HepG2 (cell line): ENCODE results near the gene MLC1. TPM values are rescaled to one million over a fixed set of nuclear protein-coding genes. Genes with fewer than 3 reads are reported as not detected.

ENCODE experiments used
- AHR ChIP-seq: IDR thresholded peaks from 2 replicates; pipeline ENCODE4 v1.6.1; 2018; ENCODE audit warnings: missing genetic modification reagents, missing compliant biosample characterization
- DRAP1 ChIP-seq: IDR thresholded peaks from 2 replicates; pipeline ENCODE4 v1.6.1; 2016; ENCODE audit warnings: missing genetic modification reagents, missing compliant biosample characterization
- ESRRA ChIP-seq: sonication (generic); formaldehyde crosslinking; IDR thresholded peaks from 2 replicates; pipeline ENCODE4 v1.5.1; 2020; ENCODE audit warnings: mild to moderate bottlenecking, low read depth, missing genetic modification reagents
- FOXK1 ChIP-seq: sonication (generic); formaldehyde crosslinking; IDR thresholded peaks from 2 replicates; pipeline ENCODE4 v1.4.0; 2020; ENCODE audit warnings: low read depth, missing genetic modification reagents, borderline replicate concordance
- GPN1 ChIP-seq: sonication (generic); formaldehyde crosslinking; IDR thresholded peaks from 2 replicates; pipeline ENCODE4 v1.5.1; 2020; ENCODE audit warnings: missing genetic modification reagents, borderline replicate concordance
- HNRNPK ChIP-seq: fragments of 200-400 bp; formaldehyde crosslinking; IDR thresholded peaks from 2 replicates; pipeline ENCODE4 v1.6.1; 2018; ENCODE audit warnings: low read length, low read depth, moderate library complexity, mild to moderate bottlenecking; ENCODE audit not compliant: poor library complexity, severe bottlenecking
- HNRNPUL1 ChIP-seq: fragments of 200-400 bp; formaldehyde crosslinking; IDR thresholded peaks from 2 replicates; pipeline ENCODE4 v1.6.1; 2017; ENCODE audit warnings: low read depth, mild to moderate bottlenecking, low read length, moderate library complexity
- KMT2A ChIP-seq: sonication (generic); formaldehyde crosslinking; IDR thresholded peaks from 2 replicates; pipeline ENCODE4 v1.4.0; 2020; ENCODE audit warnings: missing genetic modification reagents
- PAF1 ChIP-seq: IDR thresholded peaks from 2 replicates; pipeline ENCODE4 v1.6.1; 2016; ENCODE audit warnings: missing genetic modification reagents, missing compliant biosample characterization
- PHF20 ChIP-seq: sonication (generic); formaldehyde crosslinking; IDR thresholded peaks from 2 replicates; pipeline ENCODE4 v1.5.0; 2020; ENCODE audit warnings: mild to moderate bottlenecking, missing genetic modification reagents
- TCF7 ChIP-seq: sonication (generic); IDR thresholded peaks from 2 replicates; pipeline ENCODE4 v1.6.1; 2016; ENCODE audit warnings: antibody characterized with exemption, low read depth
- U2AF1 ChIP-seq: fragments of 200-400 bp; formaldehyde crosslinking; optimal IDR thresholded peaks from 2 replicates; pipeline ENCODE3; 2017; ENCODE audit warnings: mild to moderate bottlenecking, low read depth, low read length
- ZBTB26 ChIP-seq: IDR thresholded peaks from 2 replicates; pipeline ENCODE4 v1.6.1; 2016; ENCODE audit warnings: missing compliant biosample characterization, missing genetic modification reagents, borderline replicate concordance
- ZFP36 ChIP-seq: fragments of 150-350 bp; IDR thresholded peaks from 2 replicates; pipeline ENCODE4 v1.6.1; 2018; ENCODE audit warnings: borderline replicate concordance, low read length, low read depth; ENCODE audit not compliant: partially characterized antibody
- ZNF510 ChIP-seq: sonication (generic); formaldehyde crosslinking; IDR thresholded peaks from 2 replicates; pipeline ENCODE4 v1.4.0; 2020; ENCODE audit warnings: low read depth, mild to moderate bottlenecking, missing genetic modification reagents
- ZNF841 ChIP-seq: sonication (generic); formaldehyde crosslinking; IDR thresholded peaks from 2 replicates; pipeline ENCODE4 v1.8.1; 2023; ENCODE audit warnings: missing genetic modification reagents, borderline replicate concordance
- polyA plus RNA-seq, 8 experiments: library from polyadenylated mRNA; depleted of rRNA in 3 of 8; stranded (reverse) in 7 of 8; unstranded in 1 of 8; fragments of >200 nt; fragmentation: Illumina TruSeq in 4 of 8; extraction: Trizol in 4 of 8; gene quantifications; 2 replicates each; pipeline versions ENCODE4 v1.2.1 to v1.2.3, GENCODE V29; 2011 to 2016; ENCODE audit warnings: low read depth in 4 of 8, missing spikeins in 1 of 8, mixed read lengths in 1 of 8; ENCODE audit not compliant: insufficient read depth in 1 of 8
- total RNA-seq, 5 experiments: library from RNA; depleted of rRNA; stranded (reverse); fragments of >200 nt; fragmentation: Illumina TruSeq; extraction: Trizol; gene quantifications; 2 replicates each; pipeline ENCODE4 v1.2.3, GENCODE V29; 2016; ENCODE audit warnings: low read depth in 1 of 5
- TF ChIP-seq, protein P1 (sequence below): sonication (generic); formaldehyde crosslinking; conservative IDR thresholded peaks from 2 replicates; pipeline ENCODE4 v1.4.0; 2020; ENCODE audit warnings: missing genetic modification reagents
- TF ChIP-seq, protein P2 (sequence below): IDR thresholded peaks from 2 replicates; pipeline ENCODE4 v1.6.1; 2018; ENCODE audit warnings: missing genetic modification reagents
- TF ChIP-seq, protein P3 (sequence below): sonication (generic); formaldehyde crosslinking; IDR thresholded peaks from 2 replicates; pipeline ENCODE4 v1.5.0; 2020; ENCODE audit warnings: missing genetic modification reagents
- TF ChIP-seq, protein P4 (sequence below), 2 experiments: sonication (generic) in 1 of 2; formaldehyde crosslinking in 1 of 2; IDR thresholded peaks; 2 replicates each; pipeline versions ENCODE4 v1.4.0 to v1.6.1; 2016 to 2020; ENCODE audit warnings: borderline replicate concordance in 1 of 2, low read depth in 1 of 2, mild to moderate bottlenecking in 1 of 2, missing genetic modification reagents in 1 of 2

MLC1 gene
- total and polyA plus RNA-seq, 2 of the 13 experiments (the other 11 are each of a cell fraction or from before 2014, with no cell fraction given) = not detected

DNA sequence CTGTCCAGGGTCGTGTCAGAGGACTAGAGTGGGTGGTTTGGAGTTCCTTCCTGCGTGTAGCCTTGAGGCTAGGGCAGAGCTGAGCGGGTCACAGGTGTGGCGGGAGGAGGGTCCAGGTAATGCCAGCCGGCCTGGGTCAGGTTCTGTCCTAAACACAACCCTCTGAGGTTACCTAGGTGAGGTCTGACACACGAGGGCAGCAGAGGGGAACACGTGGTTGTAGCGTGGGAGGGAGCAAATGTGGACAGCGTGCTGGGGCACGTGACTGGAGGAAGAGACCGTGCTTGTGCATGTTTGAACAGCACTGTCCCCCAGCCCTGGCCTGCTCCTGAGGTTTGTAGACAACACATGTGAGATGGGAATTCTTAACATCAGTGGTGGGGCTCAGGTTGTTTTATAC, 17.7 kb upstream of the MLC1 start (continued):
- TF ChIP-seq ZFP36 (no peak), ZNF510 (CRISPR knock-in tag) (no peak), TCF7 (no peak), ESRRA (CRISPR knock-in tag) (no peak), ZNF841 (CRISPR knock-in tag) (no peak), HNRNPK (no peak), GPN1 (CRISPR knock-in tag) (no peak), U2AF1 (no peak), HNRNPUL1 (no peak), PHF20 (CRISPR knock-in tag) (no peak), FOXK1 (CRISPR knock-in tag) (peak; percentile 34; the same call in 1 of the 2 replicates), DRAP1 (CRISPR knock-in tag) (peak; percentile 15; the same call in 1 of the 2 replicates), AHR (CRISPR knock-in tag) (peak; percentile 92; the same call in 1 of the 2 replicates), ZBTB26 (CRISPR knock-in tag) (peak; percentile 85; the same call in 1 of the 2 replicates), PAF1 (CRISPR knock-in tag) (no peak), KMT2A (CRISPR knock-in tag) (no peak)
- TF ChIP-seq, protein P1, sequence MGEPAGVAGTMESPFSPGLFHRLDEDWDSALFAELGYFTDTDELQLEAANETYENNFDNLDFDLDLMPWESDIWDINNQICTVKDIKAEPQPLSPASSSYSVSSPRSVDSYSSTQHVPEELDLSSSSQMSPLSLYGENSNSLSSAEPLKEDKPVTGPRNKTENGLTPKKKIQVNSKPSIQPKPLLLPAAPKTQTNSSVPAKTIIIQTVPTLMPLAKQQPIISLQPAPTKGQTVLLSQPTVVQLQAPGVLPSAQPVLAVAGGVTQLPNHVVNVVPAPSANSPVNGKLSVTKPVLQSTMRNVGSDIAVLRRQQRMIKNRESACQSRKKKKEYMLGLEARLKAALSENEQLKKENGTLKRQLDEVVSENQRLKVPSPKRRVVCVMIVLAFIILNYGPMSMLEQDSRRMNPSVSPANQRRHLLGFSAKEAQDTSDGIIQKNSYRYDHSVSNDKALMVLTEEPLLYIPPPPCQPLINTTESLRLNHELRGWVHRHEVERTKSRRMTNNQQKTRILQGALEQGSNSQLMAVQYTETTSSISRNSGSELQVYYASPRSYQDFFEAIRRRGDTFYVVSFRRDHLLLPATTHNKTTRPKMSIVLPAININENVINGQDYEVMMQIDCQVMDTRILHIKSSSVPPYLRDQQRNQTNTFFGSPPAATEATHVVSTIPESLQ (CRISPR knock-in tag) = no peak
- TF ChIP-seq, protein P2, sequence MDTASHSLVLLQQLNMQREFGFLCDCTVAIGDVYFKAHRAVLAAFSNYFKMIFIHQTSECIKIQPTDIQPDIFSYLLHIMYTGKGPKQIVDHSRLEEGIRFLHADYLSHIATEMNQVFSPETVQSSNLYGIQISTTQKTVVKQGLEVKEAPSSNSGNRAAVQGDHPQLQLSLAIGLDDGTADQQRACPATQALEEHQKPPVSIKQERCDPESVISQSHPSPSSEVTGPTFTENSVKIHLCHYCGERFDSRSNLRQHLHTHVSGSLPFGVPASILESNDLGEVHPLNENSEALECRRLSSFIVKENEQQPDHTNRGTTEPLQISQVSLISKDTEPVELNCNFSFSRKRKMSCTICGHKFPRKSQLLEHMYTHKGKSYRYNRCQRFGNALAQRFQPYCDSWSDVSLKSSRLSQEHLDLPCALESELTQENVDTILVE (CRISPR knock-in tag) = 0 out of 2 replicates have a peak, but pooled peaks have one; percentile 49
- TF ChIP-seq, protein P3, sequence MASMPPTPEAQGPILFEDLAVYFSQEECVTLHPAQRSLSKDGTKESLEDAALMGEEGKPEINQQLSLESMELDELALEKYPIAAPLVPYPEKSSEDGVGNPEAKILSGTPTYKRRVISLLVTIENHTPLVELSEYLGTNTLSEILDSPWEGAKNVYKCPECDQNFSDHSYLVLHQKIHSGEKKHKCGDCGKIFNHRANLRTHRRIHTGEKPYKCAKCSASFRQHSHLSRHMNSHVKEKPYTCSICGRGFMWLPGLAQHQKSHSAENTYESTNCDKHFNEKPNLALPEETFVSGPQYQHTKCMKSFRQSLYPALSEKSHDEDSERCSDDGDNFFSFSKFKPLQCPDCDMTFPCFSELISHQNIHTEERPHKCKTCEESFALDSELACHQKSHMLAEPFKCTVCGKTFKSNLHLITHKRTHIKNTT (CRISPR knock-in tag) = no peak
- TF ChIP-seq, protein P4, sequence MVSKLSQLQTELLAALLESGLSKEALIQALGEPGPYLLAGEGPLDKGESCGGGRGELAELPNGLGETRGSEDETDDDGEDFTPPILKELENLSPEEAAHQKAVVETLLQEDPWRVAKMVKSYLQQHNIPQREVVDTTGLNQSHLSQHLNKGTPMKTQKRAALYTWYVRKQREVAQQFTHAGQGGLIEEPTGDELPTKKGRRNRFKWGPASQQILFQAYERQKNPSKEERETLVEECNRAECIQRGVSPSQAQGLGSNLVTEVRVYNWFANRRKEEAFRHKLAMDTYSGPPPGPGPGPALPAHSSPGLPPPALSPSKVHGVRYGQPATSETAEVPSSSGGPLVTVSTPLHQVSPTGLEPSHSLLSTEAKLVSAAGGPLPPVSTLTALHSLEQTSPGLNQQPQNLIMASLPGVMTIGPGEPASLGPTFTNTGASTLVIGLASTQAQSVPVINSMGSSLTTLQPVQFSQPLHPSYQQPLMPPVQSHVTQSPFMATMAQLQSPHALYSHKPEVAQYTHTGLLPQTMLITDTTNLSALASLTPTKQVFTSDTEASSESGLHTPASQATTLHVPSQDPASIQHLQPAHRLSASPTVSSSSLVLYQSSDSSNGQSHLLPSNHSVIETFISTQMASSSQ (IDR thresholded peaks at IDR 0.05; ENCODE audit: low read depth) = no peak
- TF ChIP-seq, protein P4 (CRISPR knock-in tag; IDR thresholded peaks at IDR 0.05; ENCODE audit: borderline replicate concordance) = no peak
